ENCODE data around the gene MCM6. TPM values are rescaled to one million over a fixed set of nuclear protein-coding genes. Genes with fewer than 3 reads are reported as not detected.

The MCM6 gene
- total RNA-seq, 1 experiment from 2014 or later: 44.1 TPM

DNA sequence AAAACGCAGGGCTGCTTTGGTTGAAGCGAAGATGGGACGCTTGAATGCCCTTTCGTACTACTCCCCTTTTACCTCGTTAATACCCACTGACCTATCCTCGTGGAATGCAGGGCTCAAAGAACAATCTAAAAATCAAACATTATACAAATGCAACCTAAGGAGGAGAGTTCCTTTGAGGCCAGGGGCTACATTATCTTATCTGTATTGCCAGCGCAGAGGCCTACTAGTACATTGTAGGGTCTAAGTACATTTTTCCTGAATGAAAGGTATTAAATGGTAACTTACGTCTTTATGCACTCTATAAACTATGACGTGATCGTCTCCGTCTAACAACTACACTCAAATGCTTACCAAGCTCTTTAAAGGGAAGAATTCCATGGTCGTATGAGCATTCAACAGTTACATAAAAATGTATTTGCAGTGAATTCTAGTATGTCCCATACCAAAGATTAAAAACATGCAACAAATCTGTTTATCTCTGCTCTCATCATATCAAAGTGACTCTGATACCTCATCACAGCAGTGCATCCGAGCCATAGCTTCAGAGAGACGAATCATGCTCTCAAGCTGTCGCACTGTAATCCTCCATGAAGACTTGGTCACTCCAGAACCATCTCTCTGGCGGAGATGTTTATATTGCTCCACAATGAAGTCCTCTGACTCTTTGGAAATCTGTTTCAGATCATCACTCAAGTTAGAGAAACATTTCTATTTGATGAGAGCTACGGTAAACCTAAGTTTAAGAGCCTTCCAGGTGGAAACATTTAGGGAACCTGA is 25.2 kb downstream of the MCM6 start:
- H3K27me3 Mint-ChIP-seq (ENCODE audit: unreplicated experiment): no peaks in the 10 kb centered on the region
- no peaks in the 10 kb centered on the region for H3K9me3 Mint-ChIP-seq (ENCODE audit: low read depth, unreplicated experiment)

DNA sequence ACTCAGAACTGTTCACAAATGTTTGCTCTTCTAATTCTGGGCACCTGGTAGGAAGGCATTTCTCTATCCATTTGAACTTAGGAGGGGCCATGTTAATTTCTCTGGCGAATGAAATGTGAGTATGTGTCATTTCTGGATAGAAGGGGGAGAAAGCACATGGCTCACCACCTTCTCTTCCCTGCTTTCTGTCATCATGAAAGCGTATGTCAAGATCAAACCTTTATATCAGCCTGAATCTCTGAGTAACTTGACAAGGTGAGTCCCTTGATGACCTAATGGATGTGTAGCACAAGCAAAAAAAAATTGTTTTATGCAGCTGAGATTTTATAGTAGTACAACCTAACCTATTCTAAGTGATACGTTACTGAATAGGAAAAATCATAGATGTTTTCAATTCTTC is 27.2 kb downstream of the MCM6 start:
- Mint-ChIP-seq H3K9me3 (ENCODE audit: low read depth, unreplicated experiment) (no peaks in the 10 kb centered on the region), H3K36me3 (ENCODE audit: insufficient read depth, unreplicated experiment) (peaks cover 5% of the 10 kb centered on the region), H3K27ac (ENCODE audit: unreplicated experiment) (no peak overlapping the region), H3K4me1 (ENCODE audit: low read depth, unreplicated experiment) (no peaks in the 10 kb centered on the region), H3K27me3 (ENCODE audit: unreplicated experiment) (no peaks in the 10 kb centered on the region), H3K4me3 (ENCODE audit: low read depth, unreplicated experiment) (no peak overlapping the region)
- TF ChIP-seq, protein P1, sequence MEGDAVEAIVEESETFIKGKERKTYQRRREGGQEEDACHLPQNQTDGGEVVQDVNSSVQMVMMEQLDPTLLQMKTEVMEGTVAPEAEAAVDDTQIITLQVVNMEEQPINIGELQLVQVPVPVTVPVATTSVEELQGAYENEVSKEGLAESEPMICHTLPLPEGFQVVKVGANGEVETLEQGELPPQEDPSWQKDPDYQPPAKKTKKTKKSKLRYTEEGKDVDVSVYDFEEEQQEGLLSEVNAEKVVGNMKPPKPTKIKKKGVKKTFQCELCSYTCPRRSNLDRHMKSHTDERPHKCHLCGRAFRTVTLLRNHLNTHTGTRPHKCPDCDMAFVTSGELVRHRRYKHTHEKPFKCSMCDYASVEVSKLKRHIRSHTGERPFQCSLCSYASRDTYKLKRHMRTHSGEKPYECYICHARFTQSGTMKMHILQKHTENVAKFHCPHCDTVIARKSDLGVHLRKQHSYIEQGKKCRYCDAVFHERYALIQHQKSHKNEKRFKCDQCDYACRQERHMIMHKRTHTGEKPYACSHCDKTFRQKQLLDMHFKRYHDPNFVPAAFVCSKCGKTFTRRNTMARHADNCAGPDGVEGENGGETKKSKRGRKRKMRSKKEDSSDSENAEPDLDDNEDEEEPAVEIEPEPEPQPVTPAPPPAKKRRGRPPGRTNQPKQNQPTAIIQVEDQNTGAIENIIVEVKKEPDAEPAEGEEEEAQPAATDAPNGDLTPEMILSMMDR (IDR thresholded peaks at IDR 0.05; ENCODE audit: unreplicated experiment): no peak
- no peak for DNase-seq
- BruUV-seq (replicated peaks): no TSS peak
- intact Hi-C loops (cut with micrococcal nuclease; ENCODE audit: unreplicated experiment): no loop called here
- CTCF ChIA-PET: no interaction called here

More for the DNA sequence above, 25.2 kb downstream of the MCM6 start:
- intact Hi-C loops (cut with micrococcal nuclease; ENCODE audit: unreplicated experiment): no loop called here
- H3K36me3 Mint-ChIP-seq (ENCODE audit: insufficient read depth, unreplicated experiment): peaks cover 5% of the 10 kb centered on the region
- H3K4me3 Mint-ChIP-seq (ENCODE audit: low read depth, unreplicated experiment): no peak overlapping the region
- no peak overlapping the region for H3K27ac Mint-ChIP-seq (ENCODE audit: unreplicated experiment)
- CTCF ChIA-PET: no interaction called here
- DNase-seq: no peak
- no peaks in the 10 kb centered on the region for H3K4me1 Mint-ChIP-seq (ENCODE audit: low read depth, unreplicated experiment)
- no TSS peak for BruUV-seq (replicated peaks)
- TF ChIP-seq, protein P1 (IDR thresholded peaks at IDR 0.05; ENCODE audit: unreplicated experiment): no peak

DNA sequence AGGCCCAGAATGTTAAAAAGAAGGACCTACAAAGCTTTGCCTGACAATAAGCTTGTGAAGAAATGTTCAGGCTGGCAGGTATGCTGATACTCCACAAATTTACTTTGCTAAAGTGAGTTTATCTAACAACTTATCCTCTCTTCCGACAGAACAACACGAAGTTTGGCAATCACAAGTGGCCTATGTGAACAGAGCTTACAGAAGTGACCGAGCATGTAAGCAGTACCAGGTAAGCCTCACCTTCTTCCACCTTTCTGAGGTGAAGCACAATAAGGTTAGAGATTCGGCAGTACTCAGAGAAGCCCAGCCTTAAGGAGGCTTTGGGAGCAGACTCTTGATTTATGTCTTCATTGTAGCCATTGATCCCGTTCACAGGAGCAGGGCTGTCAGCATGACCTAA is 30.2 kb downstream of the MCM6 start:
- no peaks in the 10 kb centered on the region for H3K9me3 Mint-ChIP-seq (ENCODE audit: low read depth, unreplicated experiment)
- intact Hi-C loops (cut with micrococcal nuclease; ENCODE audit: unreplicated experiment): no loop called here
- DNase-seq: no peak
- no peak overlapping the region for H3K4me3 Mint-ChIP-seq (ENCODE audit: low read depth, unreplicated experiment)
- H3K27me3 Mint-ChIP-seq (ENCODE audit: unreplicated experiment): no peaks in the 10 kb centered on the region
- H3K4me1 Mint-ChIP-seq (ENCODE audit: low read depth, unreplicated experiment): no peaks in the 10 kb centered on the region
- CTCF ChIA-PET: interaction anchor here (0.6 kb wide), 1 partner anchor 297 kb away, joined by 3 read pairs; no protein-coding TSS in a partner anchor
- H3K27ac Mint-ChIP-seq (ENCODE audit: unreplicated experiment): no peak overlapping the region
- TF ChIP-seq, protein P1 (IDR thresholded peaks at IDR 0.05; ENCODE audit: unreplicated experiment): no peak
- no TSS peak for BruUV-seq (replicated peaks)
- H3K36me3 Mint-ChIP-seq (ENCODE audit: insufficient read depth, unreplicated experiment): peaks cover 5% of the 10 kb centered on the region

DNA sequence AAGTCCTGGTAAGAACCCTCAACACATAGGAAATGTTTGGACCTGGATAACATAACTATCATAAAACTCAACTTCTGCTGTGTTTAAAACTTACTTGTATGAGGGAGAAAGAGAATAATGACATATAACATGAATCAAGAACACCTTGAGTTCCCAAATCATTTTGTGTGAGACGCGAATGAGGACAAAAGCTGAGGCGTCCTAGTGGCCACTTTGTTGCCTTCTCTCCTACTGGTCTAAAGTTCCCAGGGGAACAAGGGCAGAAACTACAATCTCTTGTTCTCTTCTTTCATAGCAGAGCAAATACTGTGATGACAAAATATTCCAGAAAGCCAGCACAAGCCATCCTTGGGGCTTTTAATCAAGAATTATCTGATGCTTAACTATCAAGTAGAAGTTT is 31.0 kb downstream of the MCM6 start:
- TF ChIP-seq, protein P1 (IDR thresholded peaks at IDR 0.05; ENCODE audit: unreplicated experiment): no peak
- H3K36me3 Mint-ChIP-seq (ENCODE audit: insufficient read depth, unreplicated experiment): peaks cover 5% of the 10 kb centered on the region
- CTCF ChIA-PET: no interaction called here
- no peak for DNase-seq
- H3K9me3 Mint-ChIP-seq (ENCODE audit: low read depth, unreplicated experiment): no peaks in the 10 kb centered on the region
- intact Hi-C loops (cut with micrococcal nuclease; ENCODE audit: unreplicated experiment): no loop called here
- BruUV-seq (replicated peaks): no TSS peak
- H3K27me3 Mint-ChIP-seq (ENCODE audit: unreplicated experiment): no peaks in the 10 kb centered on the region
- H3K4me3 Mint-ChIP-seq (ENCODE audit: low read depth, unreplicated experiment): no peak overlapping the region
- no peak overlapping the region for H3K27ac Mint-ChIP-seq (ENCODE audit: unreplicated experiment)
- H3K4me1 Mint-ChIP-seq (ENCODE audit: low read depth, unreplicated experiment): no peaks in the 10 kb centered on the region
